ENCODE data around the gene SSNA1.

The SSNA1 gene, protein sequence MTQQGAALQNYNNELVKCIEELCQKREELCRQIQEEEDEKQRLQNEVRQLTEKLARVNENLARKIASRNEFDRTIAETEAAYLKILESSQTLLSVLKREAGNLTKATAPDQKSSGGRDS

DNA sequence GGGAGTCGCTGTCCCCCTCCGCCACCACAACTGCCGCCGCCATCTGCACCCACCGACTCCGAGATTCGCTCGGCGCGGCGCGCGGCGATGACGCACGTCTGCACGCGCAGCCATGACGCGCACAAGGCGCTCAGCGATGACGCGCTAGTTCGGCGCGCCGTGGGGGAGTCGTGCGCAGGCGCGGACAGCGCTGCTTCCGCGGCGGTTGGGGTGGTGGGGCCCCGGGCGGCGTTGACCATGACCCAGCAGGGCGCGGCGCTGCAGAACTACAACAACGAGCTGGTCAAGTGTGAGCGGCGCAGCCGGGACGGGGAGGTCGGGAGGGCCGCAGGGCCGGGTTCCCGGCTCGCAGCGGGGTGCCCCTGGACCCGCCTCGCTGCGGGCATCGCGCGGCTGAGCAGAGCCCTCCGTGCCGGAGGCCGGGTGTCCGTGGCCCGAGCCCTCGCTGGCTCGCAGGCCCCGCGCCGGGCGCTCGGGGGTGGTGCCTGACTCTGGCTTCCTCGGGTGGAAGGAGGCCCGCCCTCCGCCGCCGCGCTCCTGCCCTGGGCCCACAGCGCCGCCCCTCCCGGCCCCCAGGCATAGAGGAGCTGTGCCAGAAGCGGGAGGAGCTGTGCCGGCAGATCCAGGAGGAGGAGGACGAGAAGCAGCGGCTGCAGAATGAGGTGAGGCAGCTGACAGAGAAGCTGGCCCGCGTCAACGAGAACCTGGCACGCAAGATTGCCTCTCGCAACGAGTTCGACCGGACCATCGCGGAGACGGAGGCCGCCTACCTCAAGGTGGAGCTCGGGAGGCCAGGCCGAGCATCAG is at the start of gene SSNA1, which contains the start of gene ANAPC2:
Gene SSNA1, plus strand, starts transcription at position 187 of the 807 bp plus-strand sequence. Its CDS starts 51 bp downstream, at position 238.
Gene ANAPC2, minus strand, starts transcription at position 71 of the 807 bp plus-strand sequence. Its CDS starts 28 bp downstream, at position 43.
- peak; percentile 84 to 87 (median 86) for DNase-seq (ENCODE audit: low read depth in 3 of 3)

DNA sequence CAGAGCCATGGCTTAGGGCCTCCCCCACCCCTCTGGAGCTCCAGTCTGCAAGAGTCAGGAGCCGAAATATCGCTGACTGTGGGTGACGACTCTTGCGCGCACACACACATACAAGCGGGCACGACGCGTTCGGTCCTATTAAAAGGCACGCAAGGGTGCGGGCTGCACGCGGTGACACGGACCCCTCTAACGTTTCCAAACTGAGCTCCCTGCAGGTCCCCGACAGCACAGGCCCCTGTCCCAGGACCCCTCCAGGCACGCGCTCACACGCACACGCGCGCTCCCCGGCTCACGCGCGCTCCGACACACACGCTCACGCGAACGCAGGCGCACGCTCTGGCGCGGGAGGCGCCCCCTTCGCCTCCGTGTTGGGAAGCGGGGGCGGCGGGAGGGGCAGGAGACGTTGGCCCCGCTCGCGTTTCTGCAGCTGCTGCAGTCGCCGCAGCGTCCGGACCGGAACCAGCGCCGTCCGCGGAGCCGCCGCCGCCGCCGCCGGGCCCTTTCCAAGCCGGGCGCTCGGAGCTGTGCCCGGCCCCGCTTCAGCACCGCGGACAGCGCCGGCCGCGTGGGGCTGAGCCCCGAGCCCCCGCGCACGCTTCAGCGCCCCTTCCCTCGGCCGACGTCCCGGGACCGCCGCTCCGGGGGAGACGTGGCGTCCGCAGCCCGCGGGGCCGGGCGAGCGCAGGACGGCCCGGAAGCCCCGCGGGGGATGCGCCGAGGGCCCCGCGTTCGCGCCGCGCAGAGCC is 49.6 kb upstream of the SSNA1 start, which contains the start of gene GRIN1:
Gene GRIN1, plus strand, starts transcription at position 433 of the 746 bp plus-strand sequence. CDS start 333 bp downstream, outside the sequence.
- no peak for DNase-seq (ENCODE audit: low read depth in 3 of 3)

DNA sequence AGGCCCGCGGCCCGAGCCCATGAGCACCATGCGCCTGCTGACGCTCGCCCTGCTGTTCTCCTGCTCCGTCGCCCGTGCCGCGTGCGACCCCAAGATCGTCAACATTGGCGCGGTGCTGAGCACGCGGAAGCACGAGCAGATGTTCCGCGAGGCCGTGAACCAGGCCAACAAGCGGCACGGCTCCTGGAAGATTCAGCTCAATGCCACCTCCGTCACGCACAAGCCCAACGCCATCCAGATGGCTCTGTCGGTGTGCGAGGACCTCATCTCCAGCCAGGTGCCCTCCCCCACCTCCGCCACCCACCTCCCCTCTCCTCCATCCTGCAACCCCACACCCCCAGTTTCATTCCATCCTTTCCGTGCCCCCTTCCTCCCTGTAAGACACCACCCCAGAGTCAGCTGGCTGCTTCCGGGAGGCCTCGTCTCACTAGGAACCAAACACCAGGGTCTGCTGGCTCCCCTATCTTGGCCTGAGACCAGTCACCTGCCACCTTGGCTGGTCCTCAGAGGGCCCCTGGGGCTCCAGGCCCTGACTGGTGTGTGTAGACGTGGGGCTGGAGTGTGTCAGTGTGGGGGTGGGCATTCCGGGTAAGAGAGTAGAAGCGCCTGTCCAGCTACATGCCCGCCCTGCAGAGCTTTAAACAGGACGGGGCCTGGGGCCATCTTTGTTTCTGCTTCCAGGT is 48.9 kb upstream of the SSNA1 start:
- DNase-seq (ENCODE audit: low read depth in 3 of 3): no peak

DNA sequence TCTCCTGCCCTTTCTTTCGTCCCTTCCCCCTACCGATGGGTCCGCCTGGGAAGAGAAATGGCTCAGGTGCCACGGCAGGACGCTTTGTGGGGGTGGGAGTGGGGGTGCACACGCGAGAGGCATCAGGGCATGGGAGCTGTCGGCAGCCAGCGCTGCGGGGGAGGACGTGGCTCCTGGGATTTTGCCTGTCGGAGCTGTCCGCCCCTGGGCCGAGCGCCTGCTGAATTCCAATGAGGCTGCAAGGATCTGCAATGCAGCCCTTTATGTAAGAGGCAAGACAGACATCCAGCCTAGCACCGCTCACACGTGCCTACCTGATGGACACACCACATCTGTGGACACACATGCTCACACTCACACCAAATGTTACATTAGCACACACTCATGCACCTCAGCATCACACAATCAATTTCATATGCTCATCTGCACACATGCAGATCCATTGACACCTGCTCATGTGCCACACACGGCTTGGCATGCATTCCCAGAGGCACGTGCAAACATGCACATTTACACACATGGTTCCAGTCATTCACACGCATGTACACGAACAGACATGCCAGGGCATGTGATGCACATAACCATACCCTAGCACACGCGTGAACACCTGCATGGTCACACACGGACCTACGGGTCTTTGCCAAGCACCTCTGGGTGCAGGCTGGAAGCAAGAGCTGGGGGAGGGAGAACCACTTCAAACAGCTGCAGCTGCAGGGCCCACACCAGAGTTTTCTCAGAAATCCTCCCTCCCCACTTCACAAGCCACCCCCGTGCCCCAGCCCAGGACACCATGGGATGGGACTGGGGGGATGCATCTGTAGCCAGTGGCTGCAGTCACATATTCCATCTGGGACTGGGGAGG is 48.1 kb upstream of the SSNA1 start:
- no peak for DNase-seq (ENCODE audit: low read depth in 3 of 3)

DNA sequence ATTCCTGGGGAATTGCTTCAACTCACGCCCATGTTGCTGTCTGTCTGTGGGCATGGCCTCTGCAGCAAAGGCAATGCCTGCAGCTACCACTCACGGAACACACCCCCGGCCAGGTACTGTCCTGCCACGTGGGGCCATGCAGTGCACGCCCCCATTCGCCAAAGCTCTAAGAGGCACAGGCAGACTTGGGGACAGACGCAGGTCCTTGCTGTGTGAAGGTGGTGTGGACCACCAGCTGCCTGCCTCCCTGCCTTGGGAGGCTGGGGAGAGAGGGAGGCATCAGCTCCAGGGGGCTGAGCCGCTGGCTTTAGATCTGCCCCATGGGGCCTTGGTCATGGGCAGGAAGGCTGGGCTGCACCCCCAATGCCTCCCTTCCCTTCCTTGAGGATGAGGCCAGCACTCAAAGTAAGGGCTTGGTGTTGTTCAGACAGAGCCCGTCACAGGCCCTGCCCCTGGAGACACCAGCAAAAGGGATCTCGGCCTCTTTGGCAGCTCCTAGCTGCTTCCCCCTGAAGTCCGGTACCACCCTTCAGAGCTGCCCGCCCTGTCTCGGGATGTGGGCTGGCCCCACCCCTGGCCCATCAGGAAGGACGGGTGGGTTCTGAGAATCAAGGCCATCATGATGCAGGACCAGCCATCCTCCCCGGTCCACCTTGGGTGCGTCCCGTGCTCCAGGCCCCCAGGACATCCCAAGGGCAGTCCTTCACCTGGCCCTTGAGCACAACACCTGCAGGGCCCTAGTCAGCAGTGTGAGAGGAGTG is 47.2 kb upstream of the SSNA1 start:
- no peak for DNase-seq (ENCODE audit: low read depth in 3 of 3)

DNA sequence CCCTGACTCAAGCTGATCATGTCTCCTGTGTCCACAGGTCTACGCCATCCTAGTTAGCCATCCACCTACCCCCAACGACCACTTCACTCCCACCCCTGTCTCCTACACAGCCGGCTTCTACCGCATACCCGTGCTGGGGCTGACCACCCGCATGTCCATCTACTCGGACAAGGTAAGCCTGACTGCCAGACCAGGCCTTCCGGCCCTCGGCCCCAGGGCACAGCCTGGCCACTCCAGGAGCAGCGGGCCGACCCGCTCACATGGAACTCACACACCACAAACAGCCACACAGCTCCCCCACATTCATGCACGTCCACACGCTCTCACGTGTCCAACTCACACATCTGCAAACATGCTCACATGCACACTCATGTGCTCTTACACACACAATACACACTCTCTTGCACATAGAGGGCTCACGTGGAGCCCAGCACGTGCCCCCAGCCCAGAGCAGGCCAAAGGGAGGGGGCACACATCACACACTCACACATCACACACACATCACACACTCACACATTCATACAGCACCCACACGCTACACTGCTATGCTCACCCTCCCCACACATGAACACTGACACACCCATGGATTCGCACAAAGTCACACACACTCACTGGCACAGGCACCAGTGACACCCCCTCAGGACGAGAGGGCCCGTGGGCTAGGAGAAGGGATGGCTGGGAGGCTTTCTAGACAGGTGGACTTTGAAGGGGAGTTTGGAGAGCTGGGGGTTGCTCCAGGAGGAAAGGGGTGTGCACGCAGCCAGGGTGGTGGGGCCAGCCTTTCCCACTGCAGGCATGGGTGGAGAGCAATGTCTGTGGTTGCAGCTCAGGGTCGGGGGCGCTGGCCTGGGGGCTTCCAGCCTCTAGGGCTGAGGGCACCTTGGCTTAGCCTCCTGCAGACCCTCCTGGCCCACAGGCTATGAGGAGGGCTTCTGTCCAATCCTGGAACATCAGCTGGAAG is 46.2 kb upstream of the SSNA1 start:
- DNase-seq (ENCODE audit: low read depth in 3 of 3): no peak

DNA sequence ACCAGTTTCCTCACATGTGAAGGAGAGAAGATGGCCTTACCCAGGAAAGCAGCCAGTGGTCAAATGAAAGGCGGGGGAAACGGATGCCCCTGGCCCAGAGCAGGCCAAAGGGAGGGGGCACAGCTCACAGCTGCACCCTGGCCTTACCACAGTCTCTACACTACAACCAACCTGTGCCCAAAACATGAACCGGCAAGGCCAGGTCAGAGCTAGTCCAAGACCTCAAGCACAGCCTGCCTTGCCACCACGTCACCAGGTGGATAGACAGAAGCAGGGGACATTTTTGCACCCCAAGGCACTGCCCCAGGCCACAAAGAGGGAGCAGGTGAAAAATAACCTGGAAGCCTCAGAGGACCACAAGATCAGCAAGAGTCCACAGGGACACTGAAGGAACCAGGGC is 45.0 kb upstream of the SSNA1 start:
- no peak for DNase-seq (ENCODE audit: low read depth in 3 of 3)

DNA sequence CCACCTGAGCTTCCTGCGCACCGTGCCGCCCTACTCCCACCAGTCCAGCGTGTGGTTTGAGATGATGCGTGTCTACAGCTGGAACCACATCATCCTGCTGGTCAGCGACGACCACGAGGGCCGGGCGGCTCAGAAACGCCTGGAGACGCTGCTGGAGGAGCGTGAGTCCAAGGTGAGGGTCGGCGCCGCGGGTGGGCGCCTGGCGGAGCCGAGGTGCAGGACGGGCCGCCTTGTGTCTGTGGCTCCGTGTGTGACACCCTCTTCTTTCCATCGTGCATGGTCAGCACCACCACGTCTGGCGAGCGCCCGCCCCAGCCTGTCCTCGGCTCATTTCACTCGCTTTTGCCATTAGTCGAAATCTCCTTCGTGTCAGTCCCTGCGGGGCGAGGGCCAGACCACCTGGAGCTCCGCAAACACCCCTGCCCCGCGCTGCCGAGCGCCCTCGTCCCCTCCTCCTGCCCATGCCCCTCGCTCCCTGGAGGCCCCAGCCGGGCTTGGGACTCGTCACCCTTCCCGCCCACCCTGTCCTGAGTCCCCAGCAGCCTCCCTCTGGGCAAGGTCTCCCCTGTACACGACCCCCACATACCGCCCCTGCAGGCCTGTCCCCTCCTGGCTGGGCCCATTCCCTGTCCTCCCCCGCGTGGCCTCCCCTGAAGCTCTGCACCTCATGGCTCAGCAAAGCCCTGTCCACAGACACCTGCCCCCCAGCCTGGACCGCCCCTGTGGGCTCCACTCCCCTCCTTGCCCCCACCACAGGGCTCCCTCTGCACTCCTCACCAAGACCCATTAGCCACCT is 42.5 kb upstream of the SSNA1 start:
- no peak for DNase-seq (ENCODE audit: low read depth in 3 of 3)

DNA sequence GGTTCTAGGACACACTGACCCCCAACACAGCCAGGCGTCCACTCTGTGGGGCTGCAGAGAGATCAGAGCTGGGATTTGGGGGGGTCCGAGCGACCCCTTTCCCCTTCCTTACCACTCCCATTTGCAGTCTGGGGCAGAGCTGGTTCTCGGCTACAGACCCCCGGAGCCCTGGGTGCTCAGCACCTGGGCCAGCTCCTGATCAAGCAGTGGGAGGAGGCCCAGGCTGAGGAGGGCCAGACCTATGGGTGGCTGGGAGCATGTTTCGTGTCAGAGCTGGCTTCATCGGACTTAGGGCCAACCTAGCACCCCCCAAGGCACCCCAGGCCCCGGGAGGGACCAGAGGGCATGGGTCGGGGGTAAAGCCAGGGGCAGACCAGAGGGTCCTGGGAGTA is 42.0 kb upstream of the SSNA1 start:
- DNase-seq (ENCODE audit: low read depth in 3 of 3): no peak

DNA sequence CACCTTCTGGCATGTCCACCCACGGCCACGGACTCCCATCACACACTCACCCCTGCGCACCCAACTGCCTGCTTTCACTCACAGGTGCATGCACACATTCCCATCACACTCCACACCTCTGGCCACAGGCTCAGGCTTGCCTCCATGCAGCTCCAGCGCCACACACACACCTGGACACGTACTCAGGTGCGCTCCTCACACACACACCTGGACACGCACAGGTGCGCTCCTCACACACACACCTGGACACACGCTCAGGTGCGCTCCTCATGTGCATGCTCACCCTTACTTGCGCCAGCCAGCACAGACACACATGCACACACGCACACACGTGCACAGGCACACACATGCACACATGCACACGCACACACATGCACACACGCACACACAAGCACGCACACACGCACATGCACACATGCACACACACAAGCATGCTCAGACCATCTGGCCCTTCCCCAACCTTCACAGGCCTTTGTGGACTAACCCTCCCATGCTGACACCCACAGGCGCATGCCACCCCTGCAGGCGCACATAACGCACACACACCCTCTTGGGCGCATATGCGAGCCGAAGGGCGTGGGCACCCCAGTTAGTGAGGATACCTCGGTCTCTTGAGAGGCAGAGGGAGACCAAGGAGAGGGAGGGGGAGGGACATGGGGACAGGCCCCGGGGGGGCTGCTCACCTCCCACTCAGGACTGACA is 41.2 kb upstream of the SSNA1 start:
- no peak for DNase-seq (ENCODE audit: low read depth in 3 of 3)

DNA sequence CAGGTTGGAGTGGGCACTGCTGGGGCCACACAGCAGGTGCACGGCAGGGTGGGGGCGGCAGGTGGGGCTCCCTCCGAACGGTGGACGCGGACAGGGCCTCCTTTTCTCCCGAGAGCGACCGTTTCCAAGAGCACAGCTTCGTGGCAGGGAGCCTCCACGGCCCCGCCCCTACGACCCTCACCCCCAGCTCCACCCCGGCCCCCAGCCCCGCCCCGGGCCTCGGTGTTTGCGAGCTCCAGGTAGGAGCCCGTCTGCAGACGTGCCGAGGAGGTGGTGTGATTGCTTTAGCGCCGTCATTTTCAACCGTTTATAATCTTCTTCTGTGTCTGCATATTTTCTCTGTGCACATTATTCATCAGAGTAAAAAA is 40.7 kb upstream of the SSNA1 start:
- no peak for DNase-seq (ENCODE audit: low read depth in 3 of 3)

DNA sequence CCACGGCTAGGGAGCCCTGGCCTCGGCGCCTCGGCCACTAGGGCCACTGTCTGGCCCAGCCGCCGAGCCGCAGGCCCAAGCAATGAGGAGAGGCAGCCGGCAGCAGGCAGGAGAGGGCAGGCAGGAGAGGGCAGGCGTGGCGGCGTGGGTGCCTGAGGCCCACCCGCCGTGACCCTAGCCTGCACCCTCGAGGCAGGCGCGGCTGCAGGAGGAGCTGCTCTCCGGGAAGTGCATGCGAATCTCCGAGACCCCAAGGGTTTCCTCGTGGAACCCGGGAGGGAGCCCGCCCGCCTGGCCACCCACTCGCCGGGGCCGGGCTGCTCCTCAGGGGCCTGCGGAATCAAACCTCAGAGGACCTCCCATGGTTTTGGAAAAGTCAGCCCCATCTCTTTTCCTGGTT is 40.2 kb upstream of the SSNA1 start:
- DNase-seq (ENCODE audit: low read depth in 3 of 3): no peak

DNA sequence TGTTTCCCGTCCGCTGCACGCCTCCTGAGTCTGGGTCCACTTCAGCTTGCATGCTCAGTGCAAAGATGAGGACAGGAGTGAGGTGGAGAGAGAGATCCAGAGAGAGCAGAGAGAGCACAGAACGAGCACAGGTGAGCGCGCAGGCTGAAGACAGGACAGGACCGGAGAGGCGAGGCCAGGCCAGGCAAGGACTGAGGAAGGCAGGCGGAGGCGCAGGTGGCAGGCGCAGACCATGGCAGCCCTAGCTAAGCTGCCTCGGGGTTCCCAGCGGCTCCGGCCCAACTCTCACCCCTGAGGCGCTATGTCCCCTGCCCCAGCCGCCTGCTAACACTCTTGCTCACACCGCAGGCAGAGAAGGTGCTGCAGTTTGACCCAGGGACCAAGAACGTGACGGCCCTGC is 39.8 kb upstream of the SSNA1 start:
- DNase-seq (ENCODE audit: low read depth in 3 of 3): no peak

DNA sequence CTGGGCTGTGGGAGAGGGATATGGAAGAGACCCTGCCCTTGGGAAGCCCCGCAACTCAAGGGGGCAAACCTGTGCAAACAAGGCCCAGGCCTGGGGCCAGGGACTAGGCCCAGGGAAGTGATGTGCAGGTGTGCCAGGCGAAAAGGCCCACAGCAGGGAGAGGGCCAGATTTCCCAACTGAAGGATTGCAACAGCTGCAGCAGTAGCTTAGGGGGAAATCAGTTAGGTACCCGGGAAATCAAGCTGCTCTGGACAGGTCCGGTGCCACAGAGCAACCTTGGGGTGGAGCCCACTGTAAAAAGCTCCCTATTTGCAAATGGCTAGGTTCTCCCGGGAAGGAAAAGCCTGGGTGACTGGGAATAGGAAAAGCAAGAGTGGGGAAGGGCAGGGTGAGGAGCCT is 39.1 kb upstream of the SSNA1 start:
- DNase-seq (ENCODE audit: low read depth in 3 of 3): no peak

DNA sequence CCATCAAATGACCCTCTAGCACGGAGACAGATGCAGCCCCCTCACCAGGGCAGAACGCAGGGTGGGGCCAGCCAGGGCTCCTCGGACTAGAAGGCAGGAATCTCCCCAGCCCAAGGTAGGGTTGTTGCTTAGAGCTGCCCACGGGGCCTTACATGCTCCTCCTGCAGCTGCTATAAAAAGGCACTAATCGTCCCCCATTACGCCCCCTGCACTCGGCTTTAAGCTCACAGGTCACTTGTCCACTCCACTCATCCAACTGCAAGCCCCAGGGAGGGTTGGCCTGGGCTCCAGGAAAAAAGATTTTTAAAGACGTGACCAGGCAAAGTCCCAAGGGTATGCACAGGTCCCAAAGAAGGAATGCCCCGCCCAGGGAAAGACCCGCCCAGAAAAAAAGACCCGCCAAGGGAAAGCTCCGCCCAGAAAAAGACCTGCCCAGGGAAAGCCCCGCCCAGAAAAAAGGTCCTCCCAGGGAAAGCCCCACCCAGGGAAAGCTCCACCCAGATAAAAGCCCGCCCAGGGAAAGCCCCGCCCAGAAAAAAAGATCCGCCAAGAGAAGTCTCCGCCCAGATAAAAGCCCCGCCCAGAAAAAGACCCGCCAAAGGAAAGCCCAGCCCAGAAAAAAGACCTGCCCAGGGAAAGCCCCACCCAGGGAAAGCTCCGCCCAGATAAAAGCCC is 38.4 kb upstream of the SSNA1 start:
- no peak for DNase-seq (ENCODE audit: low read depth in 3 of 3)

DNA sequence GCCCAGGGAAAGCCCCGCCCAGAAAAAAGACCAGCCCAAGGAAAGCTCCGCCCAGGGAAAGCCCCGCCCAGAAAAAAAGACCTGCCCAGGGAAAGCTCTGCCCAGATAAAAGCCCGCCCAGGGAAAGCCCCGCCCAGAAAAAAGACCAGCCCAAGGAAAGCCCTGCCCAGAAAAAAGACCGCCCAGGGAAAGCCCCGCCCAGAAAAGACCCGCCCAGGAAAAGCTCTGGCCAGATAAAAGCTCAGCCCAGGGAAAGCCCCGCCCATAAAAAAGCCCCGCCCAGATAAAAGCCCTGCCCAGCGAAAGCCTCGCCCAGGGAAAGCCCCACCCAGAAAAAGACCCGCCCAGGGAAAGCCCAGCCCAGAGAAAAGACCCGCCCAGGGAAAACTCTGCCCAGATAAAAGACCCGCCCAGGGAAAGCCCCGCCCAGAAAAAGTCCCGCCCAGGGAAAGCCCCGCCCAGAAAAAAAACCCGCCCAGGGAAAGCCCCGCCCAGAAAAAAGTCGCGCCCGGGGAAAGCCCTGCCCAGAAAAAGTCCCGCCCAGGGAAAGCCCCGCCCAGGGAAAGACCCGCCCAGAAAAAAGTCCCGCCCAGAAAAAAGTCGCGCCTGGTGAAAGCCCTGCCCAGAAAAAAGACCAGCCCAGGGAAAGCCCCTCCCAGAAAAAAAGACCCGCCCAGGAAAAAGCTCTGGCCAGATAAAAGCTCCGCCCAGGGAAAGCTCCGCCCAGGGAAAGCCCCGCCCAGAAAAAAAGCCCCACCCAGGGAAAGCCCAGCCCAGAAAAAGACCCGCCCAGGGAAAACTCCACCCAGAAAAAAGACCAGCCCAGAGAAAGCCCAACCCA is 37.6 kb upstream of the SSNA1 start:
- no peak for DNase-seq (ENCODE audit: low read depth in 3 of 3)
